Endothelial cell of umbilical vein (primary cell): Measurements from ENCODE around the gene DNMT3B.

Source experiments
- CTCF ChIP-seq, 2 donors: IDR thresholded peaks; 1 replicate in 1 of 2; 2 replicates in 1 of 2; pipeline ENCODE4 v1.5.1; 2011; ENCODE audit warnings: low read length in 2 of 2, mild to moderate bottlenecking in 2 of 2, moderate library complexity in 2 of 2, control low read depth in 1 of 2, inconsistent platforms in 1 of 2, low read depth in 1 of 2; ENCODE audit not compliant: insufficient read depth in 1 of 2; ENCODE audit errors: extremely low read depth in 1 of 2
- EZH2 ChIP-seq: IDR thresholded peaks from 2 replicates; pipeline ENCODE4 v1.6.1; 2012; ENCODE audit warnings: borderline replicate concordance, low read depth, mild to moderate bottlenecking, moderate library complexity, low read length, inconsistent platforms; ENCODE audit not compliant: severe bottlenecking
- FOS ChIP-seq: IDR thresholded peaks from 2 replicates; pipeline ENCODE4 v1.6.1; 2011; ENCODE audit warnings: mild to moderate bottlenecking, low read length, moderate library complexity, borderline replicate concordance; ENCODE audit not compliant: insufficient read depth
- JUN ChIP-seq: IDR thresholded peaks from 2 replicates; pipeline ENCODE4 v1.6.1; 2011; ENCODE audit warnings: borderline replicate concordance, low read depth; ENCODE audit not compliant: insufficient read length, insufficient read depth
- POLR2A ChIP-seq: IDR thresholded peaks from 2 replicates; pipeline ENCODE4 v1.6.1; 2012; ENCODE audit warnings: low read depth, mild to moderate bottlenecking, control low read depth, low read length

- TF ChIP-seq POLR2A (no peak), CTCF (IDR thresholded peaks at IDR 0.05; ENCODE audit: extremely low read depth in 1 of 2, insufficient read depth in 1 of 2, low read depth in 1 of 2, low read length in 2 of 2) (no peak), FOS (no peak), JUN (no peak), EZH2 (no peak)
These were observed 43.3 kb upstream of the DNMT3B start for GRCh38 chr20:32718749-32719348.
